Right lung (tissue), 5 donors: ENCODE data around the gene AFDN. TPM values are rescaled to one million over a fixed set of nuclear protein-coding genes. Genes with fewer than 3 reads are reported as not detected.
"Not testable (repeated sequence)": the region's sequence is repeated elsewhere in the genome, so short reads cannot be mapped to it uniquely, and the experiment has no call there.

Experiments
- DNase-seq, 2 donors: peaks; one replicate each; pipeline ENCODE4 v3.0.0-alpha.2; 2013
- polyA plus RNA-seq, 5 donors: library from polyadenylated mRNA; unstranded; fragments of 120-200 nt; gene quantifications; one replicate each; pipeline versions ENCODE4 v1.2.1 to v1.2.3, GENCODE V29; 2013; ENCODE audit warnings: inconsistent platforms in 1 of 5, low replicate concordance in 1 of 5; ENCODE audit not compliant: insufficient read length in 5 of 5, insufficient read depth in 1 of 5

Gene AFDN
- polyA plus RNA-seq, 5 donors = 217 to 344 (median 308) TPM

- peak; percentile 45 to 46 for DNase-seq
Observed at GRCh38 chr6:167974640-167975344, 148.1 kb downstream of the AFDN start.

GRCh38 chr6:167975458-167975857, 148.7 kb downstream of the AFDN start:
- DNase-seq = no peak

- not testable (repeated sequence) for DNase-seq
Observed at GRCh38 chr6:167976116-167976657, 149.5 kb downstream of the AFDN start.

- DNase-seq = no peak
Observed at GRCh38 chr6:167976708-167977107, 150.0 kb downstream of the AFDN start.

GRCh38 chr6:167977717-167978467, 151.2 kb downstream of the AFDN start:
- no peak for DNase-seq

- DNase-seq = no peak
Observed at GRCh38 chr6:167978607-167979006, 151.9 kb downstream of the AFDN start.

GRCh38 chr6:167979436-167980139, 152.9 kb downstream of the AFDN start:
- DNase-seq = peak; percentile 56 to 64

GRCh38 chr6:167980911-167981580, 154.3 kb downstream of the AFDN start:
- peak; percentile 45 to 48 for DNase-seq

GRCh38 chr6:167981916-167982462, 155.3 kb downstream of the AFDN start:
- no peak for DNase-seq

- DNase-seq = no peak
Observed at GRCh38 chr6:167984144-167984719, 157.5 kb downstream of the AFDN start.

- no peak for DNase-seq
Observed at GRCh38 chr6:167984876-167985604, 158.3 kb downstream of the AFDN start.

- DNase-seq = no peak
Observed at GRCh38 chr6:167985911-167986595, 159.3 kb downstream of the AFDN start.

- no peak for DNase-seq
Observed at GRCh38 chr6:167987396-167988153, 160.9 kb downstream of the AFDN start.

- no peak for DNase-seq
Observed at GRCh38 chr6:167988154-167988495, 161.4 kb downstream of the AFDN start.

GRCh38 chr6:167988945-167989841, 162.5 kb downstream of the AFDN start:
- DNase-seq = no peak

GRCh38 chr6:167990016-167990945, 163.6 kb downstream of the AFDN start:
- no peak for DNase-seq

GRCh38 chr6:167993169-167993568, 166.5 kb downstream of the AFDN start:
- DNase-seq = no peak
